K562 (cell line): ENCODE results near the gene PITPNC1. TPM values are rescaled to one million over a fixed set of nuclear protein-coding genes. Genes with fewer than 3 reads are reported as not detected.
A peak's percentile ranks its signal among the peaks of the same experiment; 100 is the strongest.

ENCODE experiments used
- ARHGAP35 ChIP-seq: fragments of 450-650 bp; IDR thresholded peaks from 2 replicates; pipeline ENCODE4 v1.6.1; 2018; ENCODE audit not compliant: partially characterized antibody
- BCOR ChIP-seq: fragments of 450-650 bp; IDR thresholded peaks from 2 replicates; pipeline ENCODE4 v1.6.1; 2016
- FOXA3 ChIP-seq, 2 experiments: fragments of 450-650 bp in 1 of 2; sonication (generic) in 1 of 2; formaldehyde crosslinking; IDR thresholded peaks in 1 of 2; conservative IDR thresholded peaks in 1 of 2; 2 replicates each; pipeline versions ENCODE4 v1.4.0 to v1.8.0; 2020 to 2022; ENCODE audit warnings: mild to moderate bottlenecking in 2 of 2, missing genetic modification reagents in 1 of 2
- HDAC8 ChIP-seq: fragments of 450-650 bp; IDR thresholded peaks from 2 replicates; pipeline ENCODE4 v1.6.1; 2016; ENCODE audit warnings: mild to moderate bottlenecking, missing genetic modification characterization, moderate library complexity, missing compliant biosample characterization
- IRF2 ChIP-seq: sonication (generic); formaldehyde crosslinking; IDR thresholded peaks from 2 replicates; pipeline ENCODE4 v1.8.1; 2022; ENCODE audit warnings: mild to moderate bottlenecking, missing genetic modification reagents
- KDM2B ChIP-seq: fragments of 250-450 bp; sonication (Bioruptor Pico); IDR thresholded peaks from 2 replicates; pipeline ENCODE4 v1.8.0; 2021; ENCODE audit warnings: mild to moderate bottlenecking, moderate library complexity
- KLF16 ChIP-seq: IDR thresholded peaks from 2 replicates; pipeline ENCODE4 v1.6.1; 2016; ENCODE audit warnings: antibody characterized with exemption
- MAZ ChIP-seq, 2 experiments: fragments of 450-650 bp in 1 of 2; sonication (generic) in 1 of 2; formaldehyde crosslinking; IDR thresholded peaks in 1 of 2; conservative IDR thresholded peaks in 1 of 2; 2 replicates each; pipeline versions ENCODE4 v1.4.0 to v1.5.0; 2020; ENCODE audit warnings: mild to moderate bottlenecking in 1 of 2, missing genetic modification reagents in 1 of 2
- MCM2 ChIP-seq: fragments of 450-650 bp; IDR thresholded peaks from 2 replicates; pipeline ENCODE4 v1.6.1; 2017; ENCODE audit warnings: low read depth, mild to moderate bottlenecking
- MYC ChIP-seq, 2 experiments: fragments of 250-450 bp in 1 of 2; sonication (Bioruptor Pico) in 1 of 2; IDR thresholded peaks; 2 replicates each; pipeline versions ENCODE4 v1.5.1 to v1.6.1; 2012 to 2021; ENCODE audit warnings: low read depth in 2 of 2, borderline replicate concordance in 1 of 2, improper control_type of control experiment in 1 of 2, low read length in 1 of 2, mild to moderate bottlenecking in 1 of 2, moderate library complexity in 1 of 2
- NR3C1 ChIP-seq: sonication (generic); formaldehyde crosslinking; IDR thresholded peaks from 2 replicates; pipeline ENCODE4 v1.8.1; 2022; ENCODE audit warnings: missing genetic modification reagents
- POLR2G ChIP-seq: fragments of 200-400 bp; formaldehyde crosslinking; IDR thresholded peaks from 2 replicates; pipeline ENCODE4 v1.6.1; 2017; ENCODE audit warnings: low read depth, mild to moderate bottlenecking, antibody characterized with exemption, low read length, moderate library complexity
- RBBP5 ChIP-seq: fragments of 200-600 bp; sonication (generic); IDR thresholded peaks from 2 replicates; pipeline ENCODE4 v1.6.1; 2012; ENCODE audit warnings: borderline replicate concordance, mild to moderate bottlenecking, low read length, control low read depth, inconsistent platforms; ENCODE audit not compliant: insufficient read depth, poor library complexity, severe bottlenecking
- ZNF212 ChIP-seq: fragments of 450-650 bp; formaldehyde crosslinking; IDR thresholded peaks from 2 replicates; pipeline ENCODE4 v1.4.0; 2020; ENCODE audit warnings: mild to moderate bottlenecking
- polyA plus RNA-seq, 8 experiments: library from polyadenylated mRNA; depleted of rRNA in 4 of 8; stranded (reverse) in 5 of 8; unstranded in 3 of 8; fragments of >200 nt; fragmentation: Nextera tagmentation in 2 of 8; fragmentation: Illumina TruSeq in 1 of 8; extraction: Ambion mirVana in 2 of 8; extraction: Trizol in 1 of 8; gene quantifications; 2 replicates each; pipeline versions ENCODE4 v1.2.1 to v1.2.3, GENCODE V29; 2011 to 2014; ENCODE audit warnings: inconsistent platforms in 1 of 8, missing spikeins in 1 of 8
- total RNA-seq, 7 experiments: library from RNA; depleted of rRNA in 6 of 7; stranded (reverse); fragments of >200 nt in 6 of 7; fragmentation: Illumina TruSeq in 2 of 7; extraction: Trizol in 2 of 7; gene quantifications; 2 replicates each; pipeline versions ENCODE4 v1.2.1 to v1.2.3, GENCODE V29; 2011 to 2021; ENCODE audit warnings: low replicate concordance in 1 of 7
- TF ChIP-seq, protein P1 (sequence below): fragments of 250-450 bp; sonication (Bioruptor Pico); IDR thresholded peaks from 2 replicates; pipeline ENCODE4 v1.8.0; 2022; ENCODE audit warnings: moderate library complexity, mild to moderate bottlenecking, inconsistent platforms
- TF ChIP-seq, protein P2 (sequence below), 2 experiments: fragments of 450-650 bp; IDR thresholded peaks; 2 replicates each; pipeline ENCODE4 v1.6.1; 2018; ENCODE audit warnings: mild to moderate bottlenecking in 2 of 2, low read depth in 1 of 2; ENCODE audit not compliant: partially characterized antibody in 2 of 2
- TF ChIP-seq, protein P3 (sequence below): sonication (generic); formaldehyde crosslinking; IDR thresholded peaks from 2 replicates; pipeline ENCODE4 v1.8.0; 2022; ENCODE audit warnings: mild to moderate bottlenecking, missing genetic modification reagents, borderline replicate concordance
- TF ChIP-seq, protein P4 (sequence below): fragments of 200-800 bp; sonication (Bioruptor generic); IDR thresholded peaks from 2 replicates; pipeline ENCODE4 v1.6.1; 2017; ENCODE audit warnings: missing genetic modification characterization, missing compliant biosample characterization

PITPNC1 gene
- total and polyA plus RNA-seq, 9 of the 15 experiments (the other 6 are each of a cell fraction or from before 2014, with no cell fraction given): 0.11 to 1.1 (median 0.65) TPM

DNA sequence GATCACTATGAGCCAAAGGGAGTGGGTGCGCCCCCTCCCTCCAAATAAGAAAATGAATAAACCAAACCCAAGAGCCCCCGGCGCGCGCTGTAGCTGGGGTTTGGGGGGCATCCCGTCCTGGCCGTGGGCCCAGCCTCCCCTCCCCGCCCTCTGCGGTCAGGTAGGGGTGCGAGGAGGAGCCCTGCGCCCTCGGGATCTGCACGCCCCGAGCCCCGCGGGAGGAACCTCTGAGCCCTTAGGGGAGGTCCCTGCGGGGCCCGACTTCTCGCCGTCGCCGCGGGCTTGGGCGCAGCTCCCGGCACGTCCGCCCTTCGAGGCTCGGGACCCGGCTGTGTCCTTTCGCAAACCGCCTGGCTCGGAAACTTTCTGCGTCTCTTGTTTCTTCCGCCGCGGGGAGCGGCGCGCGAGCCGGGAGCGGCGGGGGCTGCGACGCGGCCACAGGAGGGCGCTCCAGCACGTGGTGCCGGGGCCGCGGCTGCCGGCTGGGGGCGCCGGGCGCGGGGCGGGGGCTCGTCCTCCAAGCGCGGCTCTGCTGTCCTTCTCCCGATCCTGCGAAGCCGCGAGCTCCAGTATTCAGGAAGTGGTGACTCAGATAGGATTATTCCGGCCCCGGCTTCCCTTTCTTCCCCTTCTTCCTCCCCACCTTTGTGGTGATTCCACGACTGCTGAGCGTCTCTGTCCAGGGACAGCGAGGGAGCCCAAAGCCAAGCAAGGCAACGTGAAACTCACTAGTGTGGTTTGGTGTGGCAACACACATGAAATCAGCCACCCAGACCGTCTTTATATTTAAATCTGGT is 1.6 kb downstream of the PITPNC1 start (continued):
- TF ChIP-seq RBBP5 (no peak), NR3C1 (0 out of 2 replicates have a peak, but pooled peaks have one; percentile 11), POLR2G (peak; percentile 73), MAZ (CRISPR knock-in tag; conservative IDR thresholded peaks at IDR 0.05 in 1 of 2, IDR thresholded peaks at IDR 0.05 in 1 of 2) (peak; percentile 55 to 60; a peak in 2 of 4 replicates), FOXA3 (CRISPR knock-in tag; conservative IDR thresholded peaks at IDR 0.05 in 1 of 2, IDR thresholded peaks at IDR 0.05 in 1 of 2) (no peak), MCM2 (no peak), ARHGAP35 (no peak), HDAC8 (tag) (no peak), KLF16 (no peak), IRF2 (CRISPR knock-in tag) (no peak), KDM2B (CRISPR knock-in tag) (0 out of 2 replicates have a peak, but pooled peaks have one; percentile 36), ZNF212 (no peak), MYC (IDR thresholded peaks at IDR 0.05; ENCODE audit: low read depth, low read length) (peak; percentile 57), MYC (CRISPR knock-in tag; IDR thresholded peaks at IDR 0.05; ENCODE audit: borderline replicate concordance, low read depth) (no peak), BCOR (peak; percentile 60; the same call in 1 of the 2 replicates)
- TF ChIP-seq, protein P1, sequence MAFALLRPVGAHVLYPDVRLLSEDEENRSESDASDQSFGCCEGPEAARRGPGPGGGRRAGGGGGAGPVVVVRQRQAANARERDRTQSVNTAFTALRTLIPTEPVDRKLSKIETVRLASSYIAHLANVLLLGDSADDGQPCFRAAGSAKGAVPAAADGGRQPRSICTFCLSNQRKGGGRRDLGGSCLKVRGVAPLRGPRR: no peak
- TF ChIP-seq, protein P2, sequence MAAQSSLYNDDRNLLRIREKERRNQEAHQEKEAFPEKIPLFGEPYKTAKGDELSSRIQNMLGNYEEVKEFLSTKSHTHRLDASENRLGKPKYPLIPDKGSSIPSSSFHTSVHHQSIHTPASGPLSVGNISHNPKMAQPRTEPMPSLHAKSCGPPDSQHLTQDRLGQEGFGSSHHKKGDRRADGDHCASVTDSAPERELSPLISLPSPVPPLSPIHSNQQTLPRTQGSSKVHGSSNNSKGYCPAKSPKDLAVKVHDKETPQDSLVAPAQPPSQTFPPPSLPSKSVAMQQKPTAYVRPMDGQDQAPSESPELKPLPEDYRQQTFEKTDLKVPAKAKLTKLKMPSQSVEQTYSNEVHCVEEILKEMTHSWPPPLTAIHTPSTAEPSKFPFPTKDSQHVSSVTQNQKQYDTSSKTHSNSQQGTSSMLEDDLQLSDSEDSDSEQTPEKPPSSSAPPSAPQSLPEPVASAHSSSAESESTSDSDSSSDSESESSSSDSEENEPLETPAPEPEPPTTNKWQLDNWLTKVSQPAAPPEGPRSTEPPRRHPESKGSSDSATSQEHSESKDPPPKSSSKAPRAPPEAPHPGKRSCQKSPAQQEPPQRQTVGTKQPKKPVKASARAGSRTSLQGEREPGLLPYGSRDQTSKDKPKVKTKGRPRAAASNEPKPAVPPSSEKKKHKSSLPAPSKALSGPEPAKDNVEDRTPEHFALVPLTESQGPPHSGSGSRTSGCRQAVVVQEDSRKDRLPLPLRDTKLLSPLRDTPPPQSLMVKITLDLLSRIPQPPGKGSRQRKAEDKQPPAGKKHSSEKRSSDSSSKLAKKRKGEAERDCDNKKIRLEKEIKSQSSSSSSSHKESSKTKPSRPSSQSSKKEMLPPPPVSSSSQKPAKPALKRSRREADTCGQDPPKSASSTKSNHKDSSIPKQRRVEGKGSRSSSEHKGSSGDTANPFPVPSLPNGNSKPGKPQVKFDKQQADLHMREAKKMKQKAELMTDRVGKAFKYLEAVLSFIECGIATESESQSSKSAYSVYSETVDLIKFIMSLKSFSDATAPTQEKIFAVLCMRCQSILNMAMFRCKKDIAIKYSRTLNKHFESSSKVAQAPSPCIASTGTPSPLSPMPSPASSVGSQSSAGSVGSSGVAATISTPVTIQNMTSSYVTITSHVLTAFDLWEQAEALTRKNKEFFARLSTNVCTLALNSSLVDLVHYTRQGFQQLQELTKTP (IDR thresholded peaks at IDR 0.05; ENCODE audit: low read depth in 1 of 2, partially characterized antibody in 2 of 2): no peak
- TF ChIP-seq, protein P3, sequence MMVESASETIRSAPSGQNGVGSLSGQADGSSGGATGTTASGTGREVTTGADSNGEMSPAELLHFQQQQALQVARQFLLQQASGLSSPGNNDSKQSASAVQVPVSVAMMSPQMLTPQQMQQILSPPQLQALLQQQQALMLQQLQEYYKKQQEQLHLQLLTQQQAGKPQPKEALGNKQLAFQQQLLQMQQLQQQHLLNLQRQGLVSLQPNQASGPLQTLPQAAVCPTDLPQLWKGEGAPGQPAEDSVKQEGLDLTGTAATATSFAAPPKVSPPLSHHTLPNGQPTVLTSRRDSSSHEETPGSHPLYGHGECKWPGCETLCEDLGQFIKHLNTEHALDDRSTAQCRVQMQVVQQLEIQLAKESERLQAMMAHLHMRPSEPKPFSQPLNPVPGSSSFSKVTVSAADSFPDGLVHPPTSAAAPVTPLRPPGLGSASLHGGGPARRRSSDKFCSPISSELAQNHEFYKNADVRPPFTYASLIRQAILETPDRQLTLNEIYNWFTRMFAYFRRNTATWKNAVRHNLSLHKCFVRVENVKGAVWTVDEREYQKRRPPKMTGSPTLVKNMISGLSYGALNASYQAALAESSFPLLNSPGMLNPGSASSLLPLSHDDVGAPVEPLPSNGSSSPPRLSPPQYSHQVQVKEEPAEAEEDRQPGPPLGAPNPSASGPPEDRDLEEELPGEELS (CRISPR knock-in tag): no peak
- TF ChIP-seq, protein P4, sequence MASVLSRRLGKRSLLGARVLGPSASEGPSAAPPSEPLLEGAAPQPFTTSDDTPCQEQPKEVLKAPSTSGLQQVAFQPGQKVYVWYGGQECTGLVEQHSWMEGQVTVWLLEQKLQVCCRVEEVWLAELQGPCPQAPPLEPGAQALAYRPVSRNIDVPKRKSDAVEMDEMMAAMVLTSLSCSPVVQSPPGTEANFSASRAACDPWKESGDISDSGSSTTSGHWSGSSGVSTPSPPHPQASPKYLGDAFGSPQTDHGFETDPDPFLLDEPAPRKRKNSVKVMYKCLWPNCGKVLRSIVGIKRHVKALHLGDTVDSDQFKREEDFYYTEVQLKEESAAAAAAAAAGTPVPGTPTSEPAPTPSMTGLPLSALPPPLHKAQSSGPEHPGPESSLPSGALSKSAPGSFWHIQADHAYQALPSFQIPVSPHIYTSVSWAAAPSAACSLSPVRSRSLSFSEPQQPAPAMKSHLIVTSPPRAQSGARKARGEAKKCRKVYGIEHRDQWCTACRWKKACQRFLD (CRISPR knock-in tag): no peak
